Fibroblast of pulmonary artery (primary cell): ENCODE data around the gene ITIH1.

Source experiments
- DNase-seq: peaks from one replicate; pipeline ENCODE4 v3.0.0-alpha.2; 2010; ENCODE audit warnings: low read depth
- H3K4me3 ChIP-seq: replicated peaks from 2 replicates; pipeline ENCODE4 v1.5.1; 2011; ENCODE audit warnings: low read depth, mild to moderate bottlenecking, control low read depth, low read length, moderate library complexity
- TF ChIP-seq, protein P1 (sequence below): IDR thresholded peaks from 2 replicates; pipeline ENCODE4 v1.5.1; 2011; ENCODE audit warnings: mild to moderate bottlenecking, control low read depth, low read length, inconsistent platforms; ENCODE audit errors: missing control alignments

The ITIH1 gene

DNA sequence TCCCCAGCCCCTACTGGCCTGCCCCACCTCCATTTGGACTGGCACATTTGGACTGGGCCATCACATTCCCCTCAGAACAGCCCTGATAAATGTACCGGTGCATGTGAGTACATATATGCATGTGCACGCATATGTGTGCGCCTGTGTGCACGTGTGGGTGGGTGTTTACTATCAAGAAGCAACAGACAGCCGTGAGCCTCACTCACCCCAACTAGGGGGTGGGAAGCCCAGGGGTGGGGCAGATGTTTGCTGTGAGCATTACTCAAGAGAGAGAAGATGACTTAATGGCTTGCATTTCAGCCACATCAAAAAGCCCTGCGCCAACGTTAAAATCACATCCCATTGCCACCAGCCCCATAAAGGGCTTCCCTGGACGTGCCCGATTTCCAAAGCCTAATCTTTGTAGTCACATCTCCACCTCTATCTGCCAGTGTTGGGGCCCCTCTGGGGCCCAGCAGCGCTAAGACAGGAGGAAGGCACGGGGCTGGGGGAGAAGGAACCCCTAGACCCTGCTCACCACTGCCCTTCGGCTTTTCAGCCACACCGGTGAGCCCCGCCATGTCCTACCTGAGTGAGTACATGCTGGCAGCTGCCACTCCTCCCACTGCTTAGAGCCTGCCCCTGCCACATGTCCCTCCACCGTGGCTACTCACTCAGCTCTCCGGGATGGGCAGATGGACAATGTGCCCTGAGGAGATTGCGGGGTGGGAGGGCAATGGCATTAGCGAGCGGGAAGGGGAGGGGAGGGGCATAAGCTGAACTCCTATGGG lies 28.1 kb downstream of the ITIH1 start:
- no peak for DNase-seq
- no peak overlapping the region for H3K4me3 ChIP-seq
- TF ChIP-seq, protein P1, sequence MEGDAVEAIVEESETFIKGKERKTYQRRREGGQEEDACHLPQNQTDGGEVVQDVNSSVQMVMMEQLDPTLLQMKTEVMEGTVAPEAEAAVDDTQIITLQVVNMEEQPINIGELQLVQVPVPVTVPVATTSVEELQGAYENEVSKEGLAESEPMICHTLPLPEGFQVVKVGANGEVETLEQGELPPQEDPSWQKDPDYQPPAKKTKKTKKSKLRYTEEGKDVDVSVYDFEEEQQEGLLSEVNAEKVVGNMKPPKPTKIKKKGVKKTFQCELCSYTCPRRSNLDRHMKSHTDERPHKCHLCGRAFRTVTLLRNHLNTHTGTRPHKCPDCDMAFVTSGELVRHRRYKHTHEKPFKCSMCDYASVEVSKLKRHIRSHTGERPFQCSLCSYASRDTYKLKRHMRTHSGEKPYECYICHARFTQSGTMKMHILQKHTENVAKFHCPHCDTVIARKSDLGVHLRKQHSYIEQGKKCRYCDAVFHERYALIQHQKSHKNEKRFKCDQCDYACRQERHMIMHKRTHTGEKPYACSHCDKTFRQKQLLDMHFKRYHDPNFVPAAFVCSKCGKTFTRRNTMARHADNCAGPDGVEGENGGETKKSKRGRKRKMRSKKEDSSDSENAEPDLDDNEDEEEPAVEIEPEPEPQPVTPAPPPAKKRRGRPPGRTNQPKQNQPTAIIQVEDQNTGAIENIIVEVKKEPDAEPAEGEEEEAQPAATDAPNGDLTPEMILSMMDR, result no peak

DNA sequence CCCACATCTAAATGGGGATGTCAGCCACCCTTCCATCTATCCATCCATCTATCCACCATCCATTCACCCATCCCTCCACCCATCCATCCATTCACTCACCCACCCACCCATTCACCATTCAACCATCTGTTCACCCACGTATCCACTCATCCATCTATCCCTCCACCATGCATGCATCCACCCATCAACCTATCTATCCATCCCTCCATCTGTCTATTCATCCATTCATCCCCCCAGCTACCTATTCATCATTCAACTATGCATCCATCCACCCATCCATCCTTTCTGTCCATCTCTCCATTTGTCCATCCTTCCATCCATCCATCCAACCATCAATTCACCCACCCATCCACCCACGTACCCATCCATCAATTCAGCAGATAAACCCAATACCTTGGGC lies 31.8 kb downstream of the ITIH1 start:
- DNase-seq, result no peak
- no peak overlapping the region for H3K4me3 ChIP-seq
- TF ChIP-seq, protein P1, result no peak

DNA sequence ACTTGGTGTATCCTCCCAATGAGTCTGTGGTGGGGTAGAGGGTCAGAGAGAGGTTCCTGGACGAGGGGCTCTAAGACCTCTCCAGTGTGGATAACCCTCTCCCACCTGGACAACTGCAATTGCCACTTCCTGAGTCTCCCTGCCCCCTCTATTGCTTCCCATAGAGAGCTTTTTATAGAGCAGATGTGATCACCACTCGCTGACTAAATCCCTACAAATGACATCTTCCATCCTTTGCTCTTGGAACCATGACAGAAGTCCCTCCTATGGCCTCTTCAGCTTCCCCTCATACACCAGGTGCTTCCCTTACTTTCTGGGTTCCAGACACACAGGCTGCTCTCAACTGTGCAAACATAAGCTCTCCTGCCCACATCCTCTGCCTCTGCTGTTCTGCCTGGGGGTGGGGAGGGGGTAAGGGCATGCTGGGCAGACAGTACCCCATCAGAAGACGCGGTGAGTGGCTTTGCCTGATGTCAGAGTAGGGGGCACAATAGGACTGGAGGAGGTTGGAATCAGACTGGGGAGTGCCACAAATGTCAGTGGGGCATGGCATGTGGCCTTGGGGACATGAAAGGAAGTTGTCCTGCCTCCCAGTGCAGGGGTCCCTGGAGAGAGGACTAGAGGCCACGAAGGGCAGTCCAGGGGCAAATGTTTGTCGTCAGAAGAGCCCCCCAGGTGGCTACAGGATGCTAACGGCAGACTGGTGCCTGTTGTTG lies 32.4 kb downstream of the ITIH1 start:
- TF ChIP-seq, protein P1, result no peak
- no peak overlapping the region for H3K4me3 ChIP-seq
- no peak for DNase-seq

DNA sequence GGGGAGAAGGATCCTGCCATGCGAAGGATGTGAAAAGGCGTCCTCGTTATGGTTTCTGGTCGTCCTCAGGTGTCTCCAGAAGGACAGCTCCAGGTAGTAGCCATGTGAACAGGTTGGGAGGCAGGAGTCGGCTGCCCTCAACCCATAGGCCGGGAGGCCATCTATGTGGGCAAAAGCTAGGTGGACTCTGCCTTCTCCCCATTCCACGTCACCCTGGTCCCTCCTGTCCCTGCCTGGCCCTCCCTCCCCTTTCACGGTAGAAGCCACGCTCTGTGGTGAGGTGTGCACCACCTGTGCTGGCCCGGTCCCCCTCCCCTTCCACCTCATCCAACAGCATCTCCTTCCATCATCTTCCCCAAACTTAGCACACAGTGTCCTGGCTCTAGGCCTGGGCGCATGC lies 33.5 kb downstream of the ITIH1 start:
- no peak overlapping the region for H3K4me3 ChIP-seq

DNA sequence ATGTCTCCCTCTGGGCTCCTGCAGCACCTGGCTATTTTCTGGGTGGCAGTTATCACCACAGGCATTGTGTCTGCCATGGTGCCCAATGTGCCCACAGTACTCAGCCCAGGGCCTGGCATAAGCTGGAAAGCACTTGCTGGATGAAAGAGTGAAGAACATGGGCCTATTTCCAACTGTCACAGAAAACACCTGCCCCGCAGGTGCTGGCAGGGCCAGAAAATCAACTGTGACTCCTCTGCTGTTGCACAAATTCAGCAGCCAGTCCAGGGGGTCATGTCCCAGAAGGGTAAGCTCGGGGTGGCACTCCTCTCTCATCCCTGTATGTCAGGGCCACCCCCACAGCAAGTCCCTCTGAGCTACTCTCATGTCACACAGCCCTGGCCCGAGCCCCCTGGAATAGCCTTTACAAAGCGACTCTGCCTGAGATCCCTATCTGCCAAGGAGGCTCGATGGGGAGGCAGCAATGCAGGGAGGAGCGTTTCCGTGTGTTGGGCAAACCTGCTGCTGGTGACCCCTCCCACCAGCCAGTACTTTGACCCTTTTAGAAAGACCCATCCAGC lies 34.1 kb downstream of the ITIH1 start:
- TF ChIP-seq, protein P1, result no peak
- DNase-seq, result no peak
- no peak overlapping the region for H3K4me3 ChIP-seq

More for the DNA sequence above, 33.5 kb downstream of the ITIH1 start:
- TF ChIP-seq, protein P1, result no peak
- DNase-seq, result no peak

DNA sequence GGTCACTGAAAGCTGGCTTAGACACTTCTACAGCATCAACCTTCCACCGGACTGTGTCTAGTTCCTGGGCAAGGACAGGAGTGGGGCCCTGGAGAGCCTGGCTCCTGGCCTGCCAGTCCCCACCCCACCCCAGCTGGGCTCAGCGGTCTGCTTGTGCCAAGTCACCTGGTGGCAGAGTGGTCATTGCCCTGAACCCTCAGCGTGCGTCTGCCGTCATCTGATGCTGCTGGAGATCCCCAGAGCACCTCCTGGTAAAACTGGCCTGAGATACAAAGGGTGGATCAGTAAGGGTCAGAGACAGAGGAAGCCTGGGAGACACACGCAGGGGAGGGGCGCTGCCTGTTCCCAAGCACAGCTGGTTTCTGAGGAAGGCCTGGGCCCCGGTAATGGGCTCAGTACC lies 36.4 kb downstream of the ITIH1 start:
- H3K4me3 ChIP-seq, result no peak overlapping the region
- DNase-seq, result no peak
- TF ChIP-seq, protein P1, result no peak
